IgD-negative memory B cell (primary cell): Measurements from ENCODE around the gene KAZN. TPM values are rescaled to one million over a fixed set of nuclear protein-coding genes. Genes with fewer than 3 reads are reported as not detected.
A peak's percentile ranks its signal among the peaks of the same experiment; 100 is the strongest.

Source experiments
- H3K27ac Mint-ChIP-seq, 3 donors: one replicate each; pipeline ENCODE4 v1.8.0; 2020 to 2022; ENCODE audit warnings: mild to moderate bottlenecking in 3 of 3, mixed read lengths in 3 of 3, moderate library complexity in 1 of 3
- H3K27me3 Mint-ChIP-seq: one replicate; pipeline ENCODE4 v1.8.0; 2021; ENCODE audit warnings: mixed read lengths
- H3K36me3 Mint-ChIP-seq: one replicate; pipeline ENCODE4 v1.8.0; 2020; ENCODE audit warnings: mild to moderate bottlenecking, mixed read lengths
- H3K4me1 Mint-ChIP-seq, 3 donors: one replicate each; pipeline ENCODE4 v1.8.0; 2020 to 2022; ENCODE audit warnings: mixed read lengths in 3 of 3, mild to moderate bottlenecking in 1 of 3
- H3K4me3 Mint-ChIP-seq, 4 donors: one replicate each; pipeline ENCODE4 v1.8.0; 2020 to 2022; ENCODE audit warnings: mild to moderate bottlenecking in 4 of 4, mixed read lengths in 4 of 4, moderate library complexity in 3 of 4
- H3K9me3 Mint-ChIP-seq, 3 donors: one replicate each; pipeline ENCODE4 v1.8.0; 2020 to 2021; ENCODE audit warnings: mixed read lengths in 3 of 3, mild to moderate bottlenecking in 1 of 3
- polyA plus RNA-seq: library from polyadenylated mRNA; unstranded; fragments of 300-500 nt; fragmentation: Illumina TruSeq; gene quantifications from one replicate; pipeline ENCODE4 v1.2.3, GENCODE V29; 2021

The KAZN gene
- polyA plus RNA-seq, 1 donor from 2014 or later = not detected

- Mint-ChIP-seq H3K27ac (no peak overlapping the region), H3K36me3 (no peaks in the 10 kb centered on the region), H3K9me3 (peaks cover 0 to 4% (median 0%) of the 10 kb centered on the region in 3 donors), H3K27me3 (peaks cover 2% of the 10 kb centered on the region), H3K4me1 (no peaks in the 10 kb centered on the region), H3K4me3 (no peak overlapping the region)
Measured at GRCh38 chr1:14906665-14907064, 308.2 kb downstream of the KAZN start.

GRCh38 chr1:14907416-14907815 lies 308.9 kb downstream of the KAZN start:
- peaks cover 2% of the 10 kb centered on the region for H3K27me3 Mint-ChIP-seq
- no peak overlapping the region for H3K4me3 Mint-ChIP-seq
- no peaks in the 10 kb centered on the region for H3K36me3 Mint-ChIP-seq
- H3K9me3 Mint-ChIP-seq = peaks cover 0 to 4% (median 0%) of the 10 kb centered on the region in 3 donors
- H3K27ac Mint-ChIP-seq = no peak overlapping the region
- H3K4me1 Mint-ChIP-seq = no peaks in the 10 kb centered on the region

GRCh38 chr1:14909273-14909672 lies 310.8 kb downstream of the KAZN start:
- H3K27me3 Mint-ChIP-seq = peaks cover 2% of the 10 kb centered on the region
- no peaks in the 10 kb centered on the region for H3K36me3 Mint-ChIP-seq
- no peak overlapping the region for H3K4me3 Mint-ChIP-seq
- H3K27ac Mint-ChIP-seq = no peak overlapping the region
- peaks cover 0 to 4% (median 3%) of the 10 kb centered on the region in 3 donors for H3K4me1 Mint-ChIP-seq
- peaks cover 0 to 4% (median 0%) of the 10 kb centered on the region in 3 donors for H3K9me3 Mint-ChIP-seq

GRCh38 chr1:14909920-14910460 lies 311.5 kb downstream of the KAZN start:
- H3K36me3 Mint-ChIP-seq = no peaks in the 10 kb centered on the region
- peaks cover 0 to 4% (median 3%) of the 10 kb centered on the region in 3 donors for H3K4me1 Mint-ChIP-seq
- H3K9me3 Mint-ChIP-seq = peaks cover 0 to 4% (median 0%) of the 10 kb centered on the region in 3 donors
- H3K4me3 Mint-ChIP-seq = no peak overlapping the region
- no peak overlapping the region for H3K27ac Mint-ChIP-seq
- peaks cover 2% of the 10 kb centered on the region for H3K27me3 Mint-ChIP-seq

- Mint-ChIP-seq H3K9me3 (peaks cover 0 to 4% (median 0%) of the 10 kb centered on the region in 3 donors), H3K27me3 (peaks cover 2% of the 10 kb centered on the region), H3K27ac (no peak overlapping the region), H3K36me3 (no peaks in the 10 kb centered on the region), H3K4me1 (peaks cover 0 to 4% (median 3%) of the 10 kb centered on the region in 3 donors), H3K4me3 (no peak overlapping the region)
Measured at GRCh38 chr1:14910984-14911721, 312.7 kb downstream of the KAZN start.

- peaks cover 6% of the 10 kb centered on the region for H3K27me3 Mint-ChIP-seq
- H3K27ac Mint-ChIP-seq = no peak overlapping the region
- peaks cover 0 to 4% (median 3%) of the 10 kb centered on the region in 3 donors for H3K4me1 Mint-ChIP-seq
- H3K4me3 Mint-ChIP-seq = no peak overlapping the region
- H3K9me3 Mint-ChIP-seq = peaks cover 0 to 2% (median 0%) of the 10 kb centered on the region in 3 donors
- no peaks in the 10 kb centered on the region for H3K36me3 Mint-ChIP-seq
Measured at GRCh38 chr1:14912839-14913481, 314.5 kb downstream of the KAZN start.

GRCh38 chr1:14913482-14914177 lies 315.1 kb downstream of the KAZN start:
- Mint-ChIP-seq H3K4me3 (no peak overlapping the region), H3K9me3 (peaks cover 0 to 2% (median 0%) of the 10 kb centered on the region in 3 donors), H3K27ac (peak overlapping the region in 1 of 3 donors; percentile 53), H3K4me1 (peaks cover 0 to 4% (median 3%) of the 10 kb centered on the region in 3 donors), H3K36me3 (no peaks in the 10 kb centered on the region), H3K27me3 (peaks cover 6% of the 10 kb centered on the region)

- Mint-ChIP-seq H3K4me1 (peaks cover 0 to 4% (median 3%) of the 10 kb centered on the region in 3 donors), H3K36me3 (no peaks in the 10 kb centered on the region), H3K4me3 (no peak overlapping the region), H3K9me3 (peaks cover 0 to 2% (median 0%) of the 10 kb centered on the region in 3 donors), H3K27ac (no peak overlapping the region), H3K27me3 (peaks cover 7% of the 10 kb centered on the region)
Measured at GRCh38 chr1:14914351-14914988, 316.0 kb downstream of the KAZN start.

- H3K9me3 Mint-ChIP-seq = no peaks in the 10 kb centered on the region
- peaks cover 7% of the 10 kb centered on the region for H3K27me3 Mint-ChIP-seq
- H3K4me1 Mint-ChIP-seq = peaks cover 0 to 4% (median 3%) of the 10 kb centered on the region in 3 donors
- no peaks in the 10 kb centered on the region for H3K36me3 Mint-ChIP-seq
- no peak overlapping the region for H3K27ac Mint-ChIP-seq
- H3K4me3 Mint-ChIP-seq = no peak overlapping the region
Measured at GRCh38 chr1:14915356-14916054, 317.0 kb downstream of the KAZN start.

- H3K4me1 Mint-ChIP-seq = peaks cover 0 to 6% (median 0%) of the 10 kb centered on the region in 3 donors
- H3K27me3 Mint-ChIP-seq = peaks cover 15% of the 10 kb centered on the region
- no peak overlapping the region for H3K4me3 Mint-ChIP-seq
- H3K36me3 Mint-ChIP-seq = no peaks in the 10 kb centered on the region
- no peaks in the 10 kb centered on the region for H3K9me3 Mint-ChIP-seq
- no peak overlapping the region for H3K27ac Mint-ChIP-seq
Measured at GRCh38 chr1:14919289-14919688, 320.8 kb downstream of the KAZN start.

- no peaks in the 10 kb centered on the region for H3K36me3 Mint-ChIP-seq
- no peaks in the 10 kb centered on the region for H3K9me3 Mint-ChIP-seq
- peaks cover 15% of the 10 kb centered on the region for H3K27me3 Mint-ChIP-seq
- H3K27ac Mint-ChIP-seq = no peak overlapping the region
- H3K4me1 Mint-ChIP-seq = peaks cover 0 to 6% (median 0%) of the 10 kb centered on the region in 3 donors
- no peak overlapping the region for H3K4me3 Mint-ChIP-seq
Measured at GRCh38 chr1:14919751-14920150, 321.3 kb downstream of the KAZN start.

- Mint-ChIP-seq H3K36me3 (no peaks in the 10 kb centered on the region), H3K9me3 (no peaks in the 10 kb centered on the region), H3K4me1 (peaks cover 4 to 9% (median 5%) of the 10 kb centered on the region in 3 donors), H3K27ac (no peak overlapping the region), H3K4me3 (no peak overlapping the region), H3K27me3 (peaks cover 28% of the 10 kb centered on the region)
Measured at GRCh38 chr1:14921057-14921456, 322.6 kb downstream of the KAZN start.

GRCh38 chr1:14922942-14923726 lies 324.6 kb downstream of the KAZN start:
- Mint-ChIP-seq H3K27ac (no peak overlapping the region), H3K4me3 (peak overlapping the region; percentile 38 to 88 (median 79)), H3K27me3 (peaks cover 31% of the 10 kb centered on the region), H3K9me3 (no peaks in the 10 kb centered on the region), H3K4me1 (peaks cover 4 to 9% (median 5%) of the 10 kb centered on the region in 3 donors), H3K36me3 (no peaks in the 10 kb centered on the region)
